ENCODE data around the gene SMIM10.
"Not testable (repeated sequence)": the region's sequence is repeated elsewhere in the genome, so short reads cannot be mapped to it uniquely, and the experiment has no call there.

SMIM10 gene

DNA sequence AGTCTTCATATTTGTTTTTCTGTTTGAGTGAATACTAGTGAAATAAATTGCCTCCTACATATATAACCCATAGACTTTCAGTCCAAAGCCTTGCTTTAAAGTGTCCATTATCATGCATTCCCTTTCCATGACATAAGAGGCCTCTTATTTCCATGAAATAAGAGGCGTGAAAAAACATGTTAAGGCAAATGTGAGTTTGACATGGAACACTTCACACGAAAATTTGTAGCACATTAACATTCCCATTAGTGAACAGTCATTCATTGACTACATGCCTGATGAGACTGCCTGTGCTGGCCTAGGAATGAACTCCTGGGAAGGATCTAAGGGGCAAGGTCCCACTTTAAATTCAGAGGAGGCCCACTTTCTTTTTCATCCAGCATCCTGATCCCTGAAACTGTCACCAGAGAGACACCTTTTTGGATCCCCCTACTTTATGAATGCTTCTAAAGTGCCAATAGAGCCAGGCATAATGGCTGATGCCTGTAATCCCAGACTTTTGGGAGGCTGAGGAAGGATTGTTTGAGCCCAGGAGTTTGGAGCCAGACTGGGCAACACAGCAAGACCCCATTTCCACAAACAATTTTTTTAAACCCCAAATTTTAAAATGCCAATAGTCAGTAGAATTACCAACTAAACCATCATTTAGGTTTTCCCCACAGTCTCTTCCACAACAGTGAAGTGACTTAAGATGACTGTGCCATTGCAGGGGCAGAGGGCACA, 24.9 kb downstream of the SMIM10 start:
- DNase-seq: no peak

DNA sequence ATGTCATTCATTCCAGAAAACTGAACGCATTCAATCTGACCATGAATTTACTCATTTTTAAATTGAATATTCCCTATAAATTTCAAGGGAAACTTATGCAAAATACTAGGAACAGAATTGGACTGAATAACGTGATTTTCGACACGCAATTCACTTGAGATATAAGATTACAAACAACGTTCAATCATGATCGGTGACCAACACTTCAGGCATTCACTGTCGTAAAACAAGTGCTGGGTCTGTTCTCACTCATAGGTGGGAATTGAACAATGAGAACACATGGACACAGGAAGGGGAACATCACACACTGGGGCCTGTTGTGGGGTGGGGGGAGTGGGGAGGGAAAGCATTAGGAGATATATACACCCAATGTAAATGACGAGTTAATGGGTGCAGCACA, 29.1 kb downstream of the SMIM10 start:
- not testable (repeated sequence) for DNase-seq

- DNase-seq: not testable (repeated sequence)
Measured at GRCh38 chrX:135023791-135024190, 33.0 kb downstream of the SMIM10 start.

GRCh38 chrX:135024526-135024925, 33.7 kb downstream of the SMIM10 start:
- no peak for DNase-seq

DNA sequence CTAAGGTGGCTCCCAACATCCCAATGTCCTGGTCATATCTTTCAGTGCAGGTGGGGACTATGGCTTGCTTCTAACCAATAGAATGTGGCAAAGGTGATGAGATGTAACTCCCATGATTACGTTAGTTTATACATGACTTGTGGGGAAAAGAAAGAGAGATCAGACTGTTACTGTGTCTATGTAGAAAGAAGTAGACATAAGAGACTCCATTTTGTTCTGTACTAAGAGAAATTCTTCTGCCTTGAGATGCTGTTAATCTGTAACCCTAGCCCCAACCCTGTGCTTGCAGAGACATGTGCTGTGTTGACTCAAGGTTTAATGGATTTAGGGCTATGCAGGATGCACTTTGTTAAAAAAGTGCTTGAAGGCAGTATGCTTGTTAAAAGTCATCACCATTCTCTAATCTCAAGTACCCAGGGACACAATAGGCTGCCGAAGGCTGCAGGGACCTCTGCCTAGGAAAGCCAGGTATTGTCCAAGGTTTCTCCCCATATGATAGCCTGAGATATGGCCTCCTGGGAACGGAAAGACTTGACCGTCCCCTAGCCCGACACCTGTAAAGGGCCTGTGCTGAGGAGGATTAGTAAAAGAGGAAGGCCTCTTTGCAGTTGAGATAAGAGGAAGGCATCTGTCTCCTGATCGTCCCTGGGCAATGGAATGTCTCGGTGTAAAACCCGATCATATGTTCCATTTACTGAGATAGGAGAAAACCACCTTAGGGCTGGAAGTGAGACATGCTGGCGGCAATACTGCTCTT, 39.6 kb downstream of the SMIM10 start:
- DNase-seq: not testable (repeated sequence)

- not testable (repeated sequence) for DNase-seq
Measured at GRCh38 chrX:135041149-135042123, 50.6 kb downstream of the SMIM10 start.

Data from CD4-positive, alpha-beta T cell treated with Interleukin-1 beta for 1 hour (primary cell).